HG02884 (cell line): Measurements from ENCODE around the gene TPP1.

Source experiments
- ATAC-seq: cut with Tn5 transposase; IDR thresholded peaks from one replicate; pipeline ENCODE4 v1.9.1; 2021; ENCODE audit warnings: mild to moderate bottlenecking, moderate library complexity; ENCODE audit not compliant: unreplicated experiment

The TPP1 gene

GRCh38 chr11:6647836-6648235, 28.6 kb upstream of the TPP1 start:
- no peak for ATAC-seq

GRCh38 chr11:6646918-6647679, 27.9 kb upstream of the TPP1 start:
- ATAC-seq: peak; percentile 91

- ATAC-seq: no peak
Observed at GRCh38 chr11:6646576-6646917, 27.3 kb upstream of the TPP1 start.

GRCh38 chr11:6646071-6646470, 26.8 kb upstream of the TPP1 start:
- ATAC-seq: no peak

GRCh38 chr11:6642957-6643356, 23.7 kb upstream of the TPP1 start:
- no peak for ATAC-seq

- no peak for ATAC-seq
Observed at GRCh38 chr11:6640985-6641701, 21.9 kb upstream of the TPP1 start.

- no peak for ATAC-seq
Observed at GRCh38 chr11:6640036-6640984, 21.1 kb upstream of the TPP1 start.

GRCh38 chr11:6638429-6638828, 19.2 kb upstream of the TPP1 start:
- ATAC-seq: no peak

- no peak for ATAC-seq
Observed at GRCh38 chr11:6637871-6638270, 18.6 kb upstream of the TPP1 start.

- no peak for ATAC-seq
Observed at GRCh38 chr11:6636480-6636879, 17.3 kb upstream of the TPP1 start.

- ATAC-seq: no peak
Observed at GRCh38 chr11:6635082-6635932, 16.1 kb upstream of the TPP1 start.

GRCh38 chr11:6634534-6634933, 15.3 kb upstream of the TPP1 start:
- ATAC-seq: no peak

GRCh38 chr11:6633422-6634408, 14.5 kb upstream of the TPP1 start:
- ATAC-seq: no peak

GRCh38 chr11:6632116-6633073, 13.2 kb upstream of the TPP1 start:
- no peak for ATAC-seq

GRCh38 chr11:6631361-6631890, 12.2 kb upstream of the TPP1 start:
- ATAC-seq: no peak

GRCh38 chr11:6630632-6631291, 11.5 kb upstream of the TPP1 start:
- no peak for ATAC-seq

GRCh38 chr11:6629892-6630631, 10.8 kb upstream of the TPP1 start:
- no peak for ATAC-seq
